ENCODE data around the gene SLC4A1. TPM values are rescaled to one million over a fixed set of nuclear protein-coding genes. Genes with fewer than 3 reads are reported as not detected.
A peak's percentile ranks its signal among the peaks of the same experiment; 100 is the strongest.

SLC4A1 gene
- total RNA-seq, 4 donors from 2014 or later: not detected

DNA sequence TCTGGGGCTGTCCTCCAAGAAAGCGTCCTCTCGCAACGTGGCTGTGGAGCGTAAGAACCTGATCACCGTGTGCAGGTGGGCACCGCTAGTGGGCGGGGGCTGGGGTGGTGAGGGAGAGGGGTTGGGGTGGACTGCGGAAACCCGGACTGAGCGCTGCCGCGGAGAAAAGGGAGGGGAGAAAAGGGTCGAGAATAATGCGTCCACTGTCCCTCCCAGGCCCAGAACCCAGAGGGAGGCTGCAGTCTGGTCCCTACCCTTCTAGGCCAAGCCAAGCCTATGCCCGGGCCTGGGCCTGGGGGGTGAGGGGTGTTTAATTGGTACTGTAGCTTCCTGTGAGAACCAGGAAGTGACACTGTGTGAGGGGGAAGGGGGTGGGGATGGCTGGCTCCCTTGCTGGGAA lies 40.9 kb upstream of the SLC4A1 start:
- no peak overlapping the region for H3K27ac ChIP-seq
- TF ChIP-seq POLR2A (IDR thresholded peaks at IDR 0.05) (no peak), EP300 (IDR thresholded peaks at IDR 0.05; ENCODE audit: low read depth) (no peak), POLR2AphosphoS5 (IDR thresholded peaks at IDR 0.05) (no peak)
- TF ChIP-seq, protein P1, sequence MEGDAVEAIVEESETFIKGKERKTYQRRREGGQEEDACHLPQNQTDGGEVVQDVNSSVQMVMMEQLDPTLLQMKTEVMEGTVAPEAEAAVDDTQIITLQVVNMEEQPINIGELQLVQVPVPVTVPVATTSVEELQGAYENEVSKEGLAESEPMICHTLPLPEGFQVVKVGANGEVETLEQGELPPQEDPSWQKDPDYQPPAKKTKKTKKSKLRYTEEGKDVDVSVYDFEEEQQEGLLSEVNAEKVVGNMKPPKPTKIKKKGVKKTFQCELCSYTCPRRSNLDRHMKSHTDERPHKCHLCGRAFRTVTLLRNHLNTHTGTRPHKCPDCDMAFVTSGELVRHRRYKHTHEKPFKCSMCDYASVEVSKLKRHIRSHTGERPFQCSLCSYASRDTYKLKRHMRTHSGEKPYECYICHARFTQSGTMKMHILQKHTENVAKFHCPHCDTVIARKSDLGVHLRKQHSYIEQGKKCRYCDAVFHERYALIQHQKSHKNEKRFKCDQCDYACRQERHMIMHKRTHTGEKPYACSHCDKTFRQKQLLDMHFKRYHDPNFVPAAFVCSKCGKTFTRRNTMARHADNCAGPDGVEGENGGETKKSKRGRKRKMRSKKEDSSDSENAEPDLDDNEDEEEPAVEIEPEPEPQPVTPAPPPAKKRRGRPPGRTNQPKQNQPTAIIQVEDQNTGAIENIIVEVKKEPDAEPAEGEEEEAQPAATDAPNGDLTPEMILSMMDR (IDR thresholded peaks at IDR 0.05): no peak
- in situ Hi-C loops (cut with MboI; ENCODE audit: low pct_ligation_motif_present in 1 of 4, low pct_unique_long_range_greater_than_20kb in 1 of 4, low sequenced_read_pairs in 3 of 4) (no loop called here), intact Hi-C loops (cut with DNase I; ENCODE audit: low total_unique reads) (loop anchor here (5.0 kb wide), 1 partner anchor 1692 kb away; no protein-coding TSS in a partner anchor)
- WGBS, 2 donors (ENCODE audit: low coverage in 1 of 2): 0 to 13% methylated on average over 2 to 15 of the region's 15 CpGs
- H3K4me3 ChIP-seq: peak overlapping the region in 2 of 4 donors; percentile 20 to 45
- DNase-seq: no peak
- no peaks in the 10 kb centered on the region for H3K9me3 ChIP-seq
- H3K4me1 ChIP-seq: peaks cover 6 to 20% (median 14%) of the 10 kb centered on the region in 4 donors
- peaks cover 64% of the 10 kb centered on the region for H3K27me3 ChIP-seq
- no peaks in the 10 kb centered on the region for H3K36me3 ChIP-seq

DNA sequence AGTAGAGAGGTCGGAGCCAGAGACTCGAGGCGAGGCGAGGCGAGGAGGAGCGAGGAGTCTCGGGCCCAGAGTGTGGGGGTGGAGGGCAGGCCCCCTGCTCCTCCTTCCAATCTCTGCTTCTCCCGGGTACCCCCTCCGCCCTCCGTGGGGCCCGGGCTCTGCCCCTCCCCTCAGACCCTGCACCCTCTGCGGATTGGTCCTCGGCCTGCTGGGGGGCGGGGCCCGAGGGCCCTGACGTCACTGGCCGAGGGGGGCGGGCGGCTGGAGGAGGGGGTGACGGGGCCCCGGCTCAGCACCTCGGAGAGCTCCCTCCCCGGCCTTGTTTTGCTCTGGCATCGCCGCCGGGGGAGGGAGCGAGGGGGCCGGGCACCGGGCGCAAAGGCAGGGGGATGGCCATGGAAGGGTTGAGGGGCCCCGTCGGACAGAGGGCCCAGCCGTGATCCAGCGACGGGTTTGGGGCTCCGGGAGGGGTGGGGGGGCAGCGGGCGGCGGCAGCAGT lies 40.4 kb upstream of the SLC4A1 start, which contains the start of gene RUNDC3A:
TSS of gene RUNDC3A (plus strand) at position 282 of the 499 bp plus-strand sequence. CDS start 232 bp downstream, outside the sequence.
- Histone ChIP-seq H3K27me3 (peaks cover 60% of the 10 kb centered on the region), H3K4me1 (peaks cover 6 to 20% (median 14%) of the 10 kb centered on the region in 4 donors), H3K4me3 (peak within 1 kb of the TSS; percentile 7 to 45 (median 21)), H3K27ac (peak within 1 kb of the TSS; percentile 33 to 77 (median 63)), H3K9me3 (no peaks in the 10 kb centered on the region), H3K36me3 (no peaks in the 10 kb centered on the region)
- TF ChIP-seq, protein P1 (IDR thresholded peaks at IDR 0.05): no peak
- TF ChIP-seq POLR2AphosphoS5 (IDR thresholded peaks at IDR 0.05) (no peak), POLR2A (IDR thresholded peaks at IDR 0.05) (no peak), EP300 (IDR thresholded peaks at IDR 0.05; ENCODE audit: low read depth) (no peak)
- WGBS, 2 donors (ENCODE audit: low coverage in 1 of 2): 0% methylated on average over 30 of the region's 39 CpGs; no CpG with 5 or more reads in 1 of the 2 donors
- DNase-seq: peak; percentile 81
- intact Hi-C loops (cut with DNase I; ENCODE audit: low total_unique reads): loop anchor here (5.0 kb wide), 1 partner anchor 1691 kb away; no protein-coding TSS in a partner anchor
- in situ Hi-C loops (cut with MboI; ENCODE audit: low pct_ligation_motif_present in 1 of 4, low pct_unique_long_range_greater_than_20kb in 1 of 4, low sequenced_read_pairs in 3 of 4): no loop called here

DNA sequence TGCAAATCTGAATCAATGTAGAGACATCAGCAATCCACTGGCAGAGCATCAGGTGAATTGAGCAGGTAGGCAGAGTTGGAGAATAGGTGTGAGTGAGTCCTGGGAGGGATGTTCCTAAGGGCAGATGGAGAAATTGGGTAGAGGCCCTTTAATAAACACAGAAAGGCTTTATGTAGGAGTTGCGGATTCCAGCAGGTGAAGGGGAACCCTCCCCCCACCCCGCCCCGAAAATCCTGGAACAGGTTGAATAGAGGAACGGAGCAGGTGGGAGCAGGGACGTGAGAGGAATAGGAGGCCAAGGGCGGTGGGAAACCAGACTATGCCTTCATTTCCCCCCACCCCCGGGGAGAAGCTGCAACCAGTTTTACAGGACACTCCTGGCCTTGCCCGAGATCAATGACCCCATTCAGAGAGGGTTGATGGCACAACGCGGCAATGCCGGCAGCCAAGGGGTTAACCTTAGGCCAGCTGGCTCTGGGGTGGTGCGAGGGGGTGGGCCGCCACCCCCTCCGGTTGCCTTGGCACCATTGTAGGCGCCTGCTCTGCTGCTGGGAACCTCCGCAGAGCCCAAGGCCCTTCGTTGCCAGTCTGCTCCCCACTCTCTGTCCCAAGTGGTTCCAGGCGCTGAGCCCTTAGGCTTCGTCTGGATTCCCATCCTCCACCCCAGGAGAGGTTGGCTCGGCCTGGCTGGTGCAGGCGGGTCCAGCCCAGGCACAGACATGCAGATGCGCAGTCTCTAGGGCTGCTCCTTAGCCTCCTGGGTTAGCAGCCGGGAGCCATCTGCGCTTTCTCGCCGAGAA lies 39.7 kb upstream of the SLC4A1 start:
- 5 to 19% methylated on average over 5 to 26 of the region's 26 CpGs for WGBS, 2 donors (ENCODE audit: low coverage in 1 of 2)
- H3K36me3 ChIP-seq: no peaks in the 10 kb centered on the region
- peaks cover 57% of the 10 kb centered on the region for H3K27me3 ChIP-seq
- H3K4me3 ChIP-seq: peak overlapping the region in 3 of 4 donors; percentile 20 to 45 (median 22)
- intact Hi-C loops (cut with DNase I; ENCODE audit: low total_unique reads): loop anchor here (5.0 kb wide), 1 partner anchor 1690 kb away; no protein-coding TSS in a partner anchor
- no peaks in the 10 kb centered on the region for H3K9me3 ChIP-seq
- TF ChIP-seq, protein P1 (IDR thresholded peaks at IDR 0.05): no peak
- TF ChIP-seq POLR2A (IDR thresholded peaks at IDR 0.05) (no peak), POLR2AphosphoS5 (IDR thresholded peaks at IDR 0.05) (no peak), EP300 (IDR thresholded peaks at IDR 0.05; ENCODE audit: low read depth) (no peak)
- in situ Hi-C loops (cut with MboI; ENCODE audit: low pct_ligation_motif_present in 1 of 4, low pct_unique_long_range_greater_than_20kb in 1 of 4, low sequenced_read_pairs in 3 of 4): no loop called here
- DNase-seq: peak; percentile 25
- H3K27ac ChIP-seq: peak overlapping the region; percentile 33 to 77 (median 63)
- H3K4me1 ChIP-seq: peaks cover 6 to 20% (median 14%) of the 10 kb centered on the region in 4 donors

DNA sequence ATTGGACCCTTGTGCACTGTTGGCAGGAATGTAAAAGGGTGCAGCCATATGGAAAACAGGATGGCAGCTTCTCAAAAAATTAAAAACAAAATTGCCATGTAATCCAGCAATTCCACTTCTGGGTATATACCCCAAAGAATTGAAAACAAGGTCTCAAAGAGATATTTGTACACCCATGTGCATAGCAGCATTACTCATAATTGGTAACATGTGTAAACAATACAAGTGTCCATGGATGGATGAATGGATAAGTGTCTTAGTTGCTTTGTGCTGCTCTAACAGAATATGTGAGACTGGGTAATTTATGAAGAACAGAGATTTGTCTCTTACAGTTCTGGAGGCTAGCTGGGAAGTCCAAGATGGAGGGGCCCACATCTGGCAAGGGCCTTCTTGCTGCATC lies 36.7 kb upstream of the SLC4A1 start:
- no peak for TF ChIP-seq POLR2A (IDR thresholded peaks at IDR 0.05)
- TF ChIP-seq, protein P1 (IDR thresholded peaks at IDR 0.05): no peak
- no peak for TF ChIP-seq EP300 (IDR thresholded peaks at IDR 0.05; ENCODE audit: low read depth)
- TF ChIP-seq POLR2AphosphoS5 (IDR thresholded peaks at IDR 0.05): no peak
- peaks cover 67% of the 10 kb centered on the region for H3K27me3 ChIP-seq
- in situ Hi-C loops (cut with MboI; ENCODE audit: low pct_ligation_motif_present in 1 of 4, low pct_unique_long_range_greater_than_20kb in 1 of 4, low sequenced_read_pairs in 3 of 4): no loop called here
- intact Hi-C loops (cut with DNase I; ENCODE audit: low total_unique reads): loop anchor here (5.0 kb wide), 1 partner anchor 1687 kb away; no protein-coding TSS in a partner anchor
- H3K4me3 ChIP-seq: no peak overlapping the region
- H3K36me3 ChIP-seq: no peaks in the 10 kb centered on the region
- no peaks in the 10 kb centered on the region for H3K9me3 ChIP-seq
- H3K4me1 ChIP-seq: peaks cover 6 to 20% (median 14%) of the 10 kb centered on the region in 4 donors
- no peak for DNase-seq
- no peak overlapping the region for H3K27ac ChIP-seq
